ENCODE data around the gene TXNRD1. TPM values are rescaled to one million over a fixed set of nuclear protein-coding genes. Genes with fewer than 3 reads are reported as not detected.

Gene TXNRD1
- total RNA-seq, 2 donors from 2014 or later = 33.5 to 47.2 TPM

DNA sequence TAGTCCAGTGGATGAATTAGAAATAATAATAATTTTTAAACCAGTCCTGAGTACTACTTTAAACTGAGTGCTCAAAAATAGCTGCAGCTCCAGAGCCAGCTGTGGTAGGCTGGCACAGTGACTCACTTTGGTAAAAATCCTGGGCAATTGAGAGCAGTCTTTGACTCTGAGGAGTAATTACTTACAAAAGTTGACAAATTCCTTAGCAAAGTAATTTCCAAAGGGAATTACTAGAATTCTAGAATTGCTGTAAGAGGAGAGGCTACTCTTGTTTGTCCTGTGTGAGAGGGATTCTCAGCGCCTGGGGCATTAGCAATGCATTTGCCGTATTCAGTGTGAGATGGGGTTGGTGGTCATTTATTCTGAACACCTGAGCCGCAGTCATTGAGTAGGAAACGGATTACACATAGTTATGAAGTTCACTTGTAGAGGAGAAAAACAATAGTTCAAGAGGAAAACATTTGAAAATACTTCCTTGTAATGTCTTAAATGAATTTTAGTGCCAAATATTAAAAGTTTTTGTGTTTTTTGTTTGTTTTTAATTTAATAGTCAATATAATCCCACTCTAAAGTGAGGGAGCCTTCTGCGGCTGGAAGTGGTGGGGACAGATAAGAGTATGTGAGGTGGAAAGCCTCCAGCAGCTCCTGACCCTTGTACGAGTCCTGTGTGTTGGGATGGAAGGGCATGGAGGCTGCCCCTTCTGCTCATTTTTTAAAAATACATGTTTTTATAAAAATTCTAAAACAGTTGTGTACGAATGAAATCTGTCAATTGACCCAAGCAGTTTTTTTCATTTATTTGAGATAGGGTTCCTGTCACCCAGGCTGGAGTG, 129.9 kb downstream of the TXNRD1 start:
- Mint-ChIP-seq H3K27me3 (no peaks in the 10 kb centered on the region), H3K36me3 (ENCODE audit: low read depth) (peaks cover 8% of the 10 kb centered on the region), H3K4me1 (peaks cover 7% of the 10 kb centered on the region), H3K4me3 (no peak overlapping the region), H3K27ac (no peak overlapping the region)
- H3K9me3 ChIP-seq (ENCODE audit: control insufficient read depth, low read length, poor library complexity, severe bottlenecking) = no peaks in the 10 kb centered on the region
- ATAC-seq (no peak), DNase-seq (no peak)

DNA sequence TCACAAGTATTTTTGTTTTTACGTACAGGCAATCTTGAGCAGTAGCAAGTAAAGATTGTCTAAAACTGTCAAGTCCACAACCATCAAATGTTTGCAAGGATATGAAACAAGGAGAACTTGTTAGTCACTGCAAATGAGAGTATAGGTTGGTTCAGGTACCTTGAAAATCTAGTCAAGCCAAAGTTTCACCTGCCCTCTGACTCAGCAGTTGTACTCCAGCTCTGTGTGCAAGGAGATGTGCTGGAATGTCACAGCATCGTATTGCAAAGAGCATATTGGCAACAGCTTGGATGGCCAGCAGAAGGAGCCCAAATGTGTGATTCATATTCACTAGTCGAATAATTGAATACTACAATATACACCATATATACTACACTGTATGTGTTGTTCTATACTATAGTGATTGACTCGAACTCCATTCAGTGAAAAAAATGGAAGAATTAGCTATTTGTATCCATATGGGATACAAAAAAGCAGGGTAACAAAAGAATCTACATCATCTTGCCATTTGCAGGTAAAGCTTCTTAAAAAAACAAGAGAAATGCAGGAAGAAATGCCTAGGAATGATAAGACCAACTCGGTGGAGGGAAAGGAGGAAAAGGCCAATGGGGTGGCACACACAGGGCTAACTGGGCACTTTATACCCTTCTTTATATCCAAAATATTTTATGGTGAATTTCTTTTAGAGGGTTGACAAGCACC, 131.9 kb downstream of the TXNRD1 start:
- H3K4me1 Mint-ChIP-seq = peaks cover 9% of the 10 kb centered on the region
- ATAC-seq = no peak
- no peak overlapping the region for H3K27ac Mint-ChIP-seq
- no peak for DNase-seq
- no peaks in the 10 kb centered on the region for H3K9me3 ChIP-seq (ENCODE audit: control insufficient read depth, low read length, poor library complexity, severe bottlenecking)
- no peak overlapping the region for H3K4me3 Mint-ChIP-seq
- H3K36me3 Mint-ChIP-seq (ENCODE audit: low read depth) = peaks cover 8% of the 10 kb centered on the region
- no peaks in the 10 kb centered on the region for H3K27me3 Mint-ChIP-seq

DNA sequence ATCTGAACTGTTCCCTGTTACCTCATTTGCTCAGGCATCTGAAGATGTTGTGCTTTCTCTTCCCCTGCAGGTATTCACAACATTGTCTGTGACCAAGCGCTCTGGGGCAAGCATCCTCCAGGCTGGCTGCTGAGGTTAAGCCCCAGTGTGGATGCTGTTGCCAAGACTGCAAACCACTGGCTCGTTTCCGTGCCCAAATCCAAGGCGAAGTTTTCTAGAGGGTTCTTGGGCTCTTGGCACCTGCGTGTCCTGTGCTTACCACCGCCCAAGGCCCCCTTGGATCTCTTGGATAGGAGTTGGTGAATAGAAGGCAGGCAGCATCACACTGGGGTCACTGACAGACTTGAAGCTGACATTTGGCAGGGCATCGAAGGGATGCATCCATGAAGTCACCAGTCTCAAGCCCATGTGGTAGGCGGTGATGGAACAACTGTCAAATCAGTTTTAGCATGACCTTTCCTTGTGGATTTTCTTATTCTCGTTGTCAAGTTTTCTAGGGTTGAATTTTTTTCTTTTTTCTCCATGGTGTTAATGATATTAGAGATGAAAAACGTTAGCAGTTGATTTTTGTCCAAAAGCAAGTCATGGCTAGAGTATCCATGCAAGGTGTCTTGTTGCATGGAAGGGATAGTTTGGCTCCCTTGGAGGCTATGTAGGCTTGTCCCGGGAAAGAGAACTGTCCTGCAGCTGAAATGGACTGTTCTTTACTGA, 132.9 kb downstream of the TXNRD1 start:
- ATAC-seq = no peak
- Mint-ChIP-seq H3K27ac (no peak overlapping the region), H3K36me3 (ENCODE audit: low read depth) (peaks cover 5% of the 10 kb centered on the region)

DNA sequence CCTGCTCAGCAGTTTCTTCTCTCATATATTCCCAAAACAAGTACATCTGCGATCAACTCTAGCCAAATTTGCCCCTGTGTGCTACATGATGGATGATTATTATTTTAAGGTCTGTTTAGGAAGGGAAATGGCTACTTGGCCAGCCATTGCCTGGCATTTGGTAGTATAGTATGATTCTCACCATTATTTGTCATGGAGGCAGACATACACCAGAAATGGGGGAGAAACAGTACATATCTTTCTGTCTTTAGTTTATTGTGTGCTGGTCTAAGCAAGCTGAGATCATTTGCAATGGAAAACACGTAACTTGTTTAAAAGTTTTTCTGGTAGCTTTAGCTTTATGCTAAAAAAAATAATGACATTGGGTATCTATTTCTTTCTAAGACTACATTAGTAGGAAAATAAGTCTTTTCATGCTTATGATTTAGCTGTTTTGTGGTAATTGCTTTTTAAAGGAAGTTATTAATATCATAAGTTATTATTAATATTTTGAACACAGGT, 133.5 kb downstream of the TXNRD1 start:
- H3K27ac Mint-ChIP-seq = no peak overlapping the region
- no peaks in the 10 kb centered on the region for H3K27me3 Mint-ChIP-seq
- no peak overlapping the region for H3K4me3 Mint-ChIP-seq
- peaks cover 5% of the 10 kb centered on the region for H3K36me3 Mint-ChIP-seq (ENCODE audit: low read depth)
- DNase-seq = no peak
- H3K9me3 ChIP-seq (ENCODE audit: control insufficient read depth, low read length, poor library complexity, severe bottlenecking) = no peaks in the 10 kb centered on the region
- peaks cover 5% of the 10 kb centered on the region for H3K4me1 Mint-ChIP-seq
- ATAC-seq = no peak

More for the DNA sequence above, 132.9 kb downstream of the TXNRD1 start:
- H3K9me3 ChIP-seq (ENCODE audit: control insufficient read depth, low read length, poor library complexity, severe bottlenecking) = no peaks in the 10 kb centered on the region
- Mint-ChIP-seq H3K27me3 (no peaks in the 10 kb centered on the region), H3K4me1 (peaks cover 5% of the 10 kb centered on the region), H3K4me3 (no peak overlapping the region)
- no peak for DNase-seq

DNA sequence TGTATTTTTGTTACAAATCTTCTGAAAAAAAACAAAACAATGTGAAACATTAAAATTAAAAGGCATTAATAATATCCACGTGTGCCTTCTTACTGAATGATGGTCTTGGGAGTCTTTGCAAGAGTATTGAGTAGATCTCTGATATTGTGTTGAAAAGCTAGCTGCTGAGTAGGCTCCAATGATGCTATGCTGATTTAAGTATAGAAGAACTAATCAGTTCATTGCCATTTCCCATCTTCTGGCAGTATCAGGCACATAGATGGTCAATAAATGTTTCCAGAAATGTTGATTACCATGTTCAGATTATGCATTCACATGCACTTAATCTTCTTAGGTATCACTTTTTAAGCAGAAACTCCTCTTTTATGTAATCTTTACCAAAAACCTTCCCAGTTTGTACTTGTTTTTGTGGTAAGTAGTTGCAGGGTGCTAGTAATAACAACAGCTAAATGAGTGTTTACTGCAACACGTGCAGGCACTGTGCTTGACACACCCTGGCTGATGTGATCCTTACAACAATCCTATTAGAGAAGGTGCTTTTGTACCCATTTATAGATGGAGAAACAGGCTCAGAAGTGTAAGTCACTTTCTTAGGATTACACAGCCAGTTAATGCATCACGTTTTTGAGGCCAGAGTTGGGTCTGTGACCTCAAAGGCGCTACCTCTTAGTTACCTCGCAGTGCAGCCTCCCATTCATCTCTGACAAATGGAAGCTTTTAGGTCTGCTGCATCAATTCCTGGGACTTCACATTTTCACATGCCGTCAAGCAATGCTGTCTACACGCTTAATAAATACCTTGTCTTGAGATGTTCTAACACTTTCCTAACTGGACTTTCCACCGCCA, 134.9 kb downstream of the TXNRD1 start:
- no peak for DNase-seq
- H3K27ac Mint-ChIP-seq = no peak overlapping the region
- ATAC-seq = no peak
- peaks cover 5% of the 10 kb centered on the region for H3K36me3 Mint-ChIP-seq (ENCODE audit: low read depth)
- H3K9me3 ChIP-seq (ENCODE audit: control insufficient read depth, low read length, poor library complexity, severe bottlenecking) = no peaks in the 10 kb centered on the region
- no peaks in the 10 kb centered on the region for H3K27me3 Mint-ChIP-seq
- no peak overlapping the region for H3K4me3 Mint-ChIP-seq
- peaks cover 3% of the 10 kb centered on the region for H3K4me1 Mint-ChIP-seq

DNA sequence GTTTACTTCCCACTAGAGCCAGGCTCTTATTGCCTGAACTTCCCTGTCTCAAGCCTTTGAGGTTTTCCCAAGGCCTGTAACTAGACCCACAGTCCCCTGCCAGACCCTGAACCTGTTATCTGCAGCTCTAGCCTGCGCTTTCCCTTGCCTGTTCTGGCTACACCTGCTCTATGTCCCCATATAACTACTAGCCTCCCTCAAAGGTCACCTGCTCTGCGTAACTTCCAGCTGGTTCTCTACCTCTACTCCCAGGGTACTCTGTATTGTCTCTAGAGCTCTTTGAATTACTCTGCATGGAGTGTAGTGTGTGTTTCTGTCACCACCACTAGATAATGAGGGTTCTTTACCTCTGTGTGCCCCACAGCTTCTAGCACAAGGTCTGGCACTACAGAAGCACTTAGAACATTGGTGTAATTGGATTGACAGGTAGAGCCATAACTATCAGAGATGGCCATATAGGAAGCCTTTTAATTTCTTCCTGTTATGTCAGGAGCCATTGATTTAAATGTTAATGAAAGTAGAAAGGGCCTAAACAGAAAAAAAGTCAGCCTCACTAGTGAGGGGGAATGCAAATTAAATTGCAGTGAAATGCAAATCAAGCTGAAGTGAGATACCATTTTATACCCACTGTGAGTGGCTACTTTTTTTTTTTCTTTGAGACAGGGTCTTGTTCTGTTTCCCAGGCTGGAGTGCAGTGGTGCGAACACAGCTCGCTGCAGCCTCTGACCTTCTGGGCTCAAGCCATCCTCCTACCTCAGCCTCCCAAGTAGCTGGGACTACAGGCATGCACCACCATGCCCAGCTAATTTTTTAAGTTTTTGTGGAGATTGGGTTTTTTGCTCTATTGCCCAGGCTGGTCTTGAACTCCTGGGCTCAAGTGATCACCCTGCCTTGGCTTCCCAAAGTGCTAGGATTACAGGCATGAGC, 135.7 kb downstream of the TXNRD1 start:
- H3K9me3 ChIP-seq (ENCODE audit: control insufficient read depth, low read length, poor library complexity, severe bottlenecking) = no peaks in the 10 kb centered on the region
- DNase-seq (no peak), ATAC-seq (no peak)
- Mint-ChIP-seq H3K27me3 (no peaks in the 10 kb centered on the region), H3K4me1 (peaks cover 5% of the 10 kb centered on the region), H3K4me3 (no peak overlapping the region), H3K27ac (no peak overlapping the region), H3K36me3 (ENCODE audit: low read depth) (peaks cover 5% of the 10 kb centered on the region)

DNA sequence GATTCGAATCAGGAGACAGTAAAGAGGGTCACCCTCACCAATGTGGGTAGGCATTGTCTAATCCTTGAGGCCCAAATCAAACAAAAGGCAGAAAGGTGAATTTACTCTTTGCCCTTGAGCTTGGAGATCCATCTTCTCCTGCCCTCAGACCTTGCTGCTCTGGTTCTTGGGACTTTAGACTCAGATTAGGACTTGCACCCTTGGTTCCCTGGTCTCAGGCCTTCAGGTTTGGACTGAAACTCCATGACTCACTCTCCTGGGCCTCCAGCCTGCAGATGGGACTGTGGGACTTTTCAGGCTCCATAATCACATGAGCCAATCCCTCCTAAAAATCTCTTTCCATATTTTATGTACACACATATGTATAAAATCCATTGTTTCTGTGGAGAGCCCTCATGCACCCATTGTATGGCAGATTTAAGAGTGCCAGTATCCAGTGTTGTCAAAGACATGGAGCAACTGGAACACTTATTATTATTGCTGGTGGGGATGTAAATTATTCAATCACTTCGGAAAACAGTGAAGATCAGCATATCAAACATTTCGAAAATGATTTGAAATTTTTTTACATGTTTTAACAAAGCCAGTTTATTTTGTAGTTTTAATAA, 136.6 kb downstream of the TXNRD1 start:
- Mint-ChIP-seq H3K4me3 (no peak overlapping the region), H3K27me3 (no peaks in the 10 kb centered on the region), H3K36me3 (ENCODE audit: low read depth) (peaks cover 5% of the 10 kb centered on the region), H3K4me1 (peaks cover 10% of the 10 kb centered on the region), H3K27ac (no peak overlapping the region)
- ATAC-seq = no peak
- DNase-seq = no peak
- no peaks in the 10 kb centered on the region for H3K9me3 ChIP-seq (ENCODE audit: control insufficient read depth, low read length, poor library complexity, severe bottlenecking)

DNA sequence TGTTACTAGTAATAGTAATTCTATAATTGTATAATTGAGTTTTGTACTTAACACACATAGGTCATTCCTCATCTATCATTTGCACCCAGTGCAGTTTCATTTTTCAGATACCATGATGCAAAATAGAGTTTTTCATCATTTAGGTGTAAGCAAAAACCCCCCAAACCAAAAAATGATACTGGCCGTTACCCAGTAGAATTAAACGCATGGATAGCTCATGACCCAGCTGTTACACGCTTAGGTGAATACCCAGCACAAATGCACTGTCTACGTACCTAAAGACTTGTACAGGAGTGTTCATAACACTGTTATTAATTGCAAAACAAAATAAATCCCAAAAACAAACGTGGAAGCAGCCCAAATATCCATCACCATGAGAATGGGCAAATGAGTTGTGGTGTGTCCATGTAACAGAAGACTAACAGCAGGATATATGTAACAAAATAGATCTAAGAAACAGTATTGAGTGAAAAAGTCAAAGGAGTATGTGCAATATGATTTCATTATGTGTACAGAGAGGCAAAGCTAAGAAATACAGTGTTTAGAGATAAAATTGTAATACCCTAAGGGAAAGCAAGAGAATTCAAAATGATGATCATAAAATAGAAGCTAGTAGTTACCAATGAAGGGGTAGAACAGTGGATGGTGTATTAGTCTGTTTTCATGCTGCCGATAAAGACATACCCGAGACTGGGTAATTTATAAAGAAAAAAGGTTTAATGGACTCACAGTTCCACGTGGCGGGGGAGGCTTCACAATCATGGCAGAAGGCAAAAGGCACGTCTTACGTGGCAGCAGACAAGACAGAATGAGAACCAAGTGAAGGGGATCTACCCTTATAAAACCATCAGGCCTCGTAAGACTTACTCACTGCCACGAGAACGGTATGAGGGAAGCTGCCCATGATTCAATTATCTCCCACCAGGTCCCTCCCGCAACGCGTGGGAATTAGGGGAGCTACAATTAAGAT, 137.7 kb downstream of the TXNRD1 start:
- no peak overlapping the region for H3K4me3 Mint-ChIP-seq
- no peaks in the 10 kb centered on the region for H3K9me3 ChIP-seq (ENCODE audit: control insufficient read depth, low read length, poor library complexity, severe bottlenecking)
- DNase-seq (no peak), ATAC-seq (no peak)
- peaks cover 16% of the 10 kb centered on the region for H3K4me1 Mint-ChIP-seq
- peaks cover 5% of the 10 kb centered on the region for H3K36me3 Mint-ChIP-seq (ENCODE audit: low read depth)
- peak overlapping the region; percentile 61 for H3K27ac Mint-ChIP-seq
- no peaks in the 10 kb centered on the region for H3K27me3 Mint-ChIP-seq

DNA sequence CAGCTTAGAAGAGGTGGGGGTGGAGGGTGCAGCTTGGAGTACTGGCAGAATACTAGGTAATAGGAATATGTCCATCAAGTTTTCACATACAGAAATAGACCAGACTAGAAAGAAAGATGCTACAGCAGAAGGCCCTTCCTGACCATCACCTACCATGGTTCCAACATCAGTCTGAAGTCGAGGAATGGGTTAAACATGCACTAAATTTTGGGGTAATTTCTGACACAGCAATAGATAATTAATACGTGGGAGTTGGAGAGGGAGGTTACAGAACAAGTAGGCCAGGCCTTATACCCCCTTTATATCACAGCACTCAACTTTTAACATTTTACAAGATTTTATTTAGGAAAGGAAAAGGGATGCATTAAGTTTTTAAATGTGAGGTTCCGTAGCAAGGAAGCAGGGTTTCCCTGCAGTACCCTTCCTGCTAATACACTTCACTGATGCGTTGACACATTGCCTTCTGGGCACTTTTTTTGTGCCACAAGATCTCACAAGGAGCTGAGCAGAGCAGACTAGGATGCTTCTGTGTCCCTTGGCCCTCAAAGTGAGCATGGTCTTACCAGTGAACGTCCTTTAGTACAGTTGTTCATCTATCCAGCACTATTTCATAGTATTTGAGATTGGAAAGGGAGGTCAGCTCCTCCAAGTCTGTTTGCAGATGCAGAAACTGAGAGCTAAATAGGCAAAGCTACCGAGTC, 138.7 kb downstream of the TXNRD1 start:
- Mint-ChIP-seq H3K4me3 (no peak overlapping the region), H3K27ac (no peak overlapping the region), H3K36me3 (ENCODE audit: low read depth) (peaks cover 3% of the 10 kb centered on the region), H3K27me3 (no peaks in the 10 kb centered on the region), H3K4me1 (peaks cover 16% of the 10 kb centered on the region)
- H3K9me3 ChIP-seq (ENCODE audit: control insufficient read depth, low read length, poor library complexity, severe bottlenecking) = no peaks in the 10 kb centered on the region
- DNase-seq (no peak), ATAC-seq (no peak)

DNA sequence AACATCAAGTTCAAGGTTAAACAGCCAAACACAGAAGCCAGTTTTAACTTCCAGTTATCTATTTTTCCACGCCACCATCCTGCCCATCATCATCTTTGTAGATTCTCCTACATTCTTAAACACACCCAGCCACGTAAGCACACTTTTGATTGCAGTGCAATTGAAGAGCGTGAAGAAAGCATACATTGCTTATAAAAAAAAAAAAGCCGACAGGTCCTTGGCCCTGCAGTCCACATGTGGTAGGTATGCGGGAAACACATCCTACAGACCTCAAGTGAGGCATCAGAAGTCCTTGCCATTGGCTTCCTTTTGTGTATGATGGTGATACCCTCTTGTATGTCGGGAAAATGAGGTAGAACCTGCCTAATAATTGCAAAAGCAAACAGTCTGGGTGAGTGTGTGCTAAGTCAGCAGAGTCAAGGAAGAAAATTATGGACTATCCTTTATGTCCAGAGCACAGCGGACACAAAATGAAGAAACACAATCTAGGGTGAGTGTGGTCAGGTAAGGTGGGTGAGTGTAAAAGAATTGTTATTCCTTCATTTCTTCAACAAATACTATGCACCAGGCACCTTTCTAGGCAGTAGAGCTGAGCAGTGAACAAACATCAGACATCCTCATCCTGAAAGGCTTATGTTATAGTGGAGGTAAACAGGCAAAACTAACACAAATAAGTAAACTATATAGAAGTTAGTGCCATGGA, 139.4 kb downstream of the TXNRD1 start:
- Mint-ChIP-seq H3K27me3 (no peaks in the 10 kb centered on the region), H3K27ac (peak overlapping the region; percentile 76), H3K4me1 (peaks cover 16% of the 10 kb centered on the region), H3K36me3 (ENCODE audit: low read depth) (peaks cover 3% of the 10 kb centered on the region), H3K4me3 (no peak overlapping the region)
- DNase-seq (no peak), ATAC-seq (no peak)
- H3K9me3 ChIP-seq (ENCODE audit: control insufficient read depth, low read length, poor library complexity, severe bottlenecking) = no peaks in the 10 kb centered on the region

Measured in T-helper 17 cell (primary cell).